ENCODE results near the gene WRAP53.

- TF ChIP-seq CTCF (IDR thresholded peaks at IDR 0.05) (no peak), POLR2A (IDR thresholded peaks at IDR 0.05) (peak in 1 of 3 donors; percentile 12)
Observed at GRCh38 chr17:7650509-7651096, 37.7 kb upstream of the WRAP53 start, which contains the start of gene ATP1B2.
